ENCODE results near the gene COX4I2. TPM values are rescaled to one million over a fixed set of nuclear protein-coding genes. Genes with fewer than 3 reads are reported as not detected.

COX4I2 gene
- polyA plus RNA-seq, 1 experiment, result not detected

- POLR2A ChIA-PET, result no interaction called here
- TF ChIP-seq CTCF (IDR thresholded peaks at IDR 0.05; ENCODE audit: insufficient read depth, low read depth, low read length), result no peak
- H3K27me3 ChIP-seq (ENCODE audit: control insufficient read depth, insufficient read depth, low read length), result no peaks in the 10 kb centered on the region
- H3K4me3 ChIP-seq (ENCODE audit: low read depth, low read length), result no peak overlapping the region
- CTCF ChIA-PET, result interaction anchor here (1.5 to 1.8 kb wide), 2 partner anchors 42 to 113 kb away, joined by 5 to 6 read pairs; no protein-coding TSS in a partner anchor
- peaks cover 4% of the 10 kb centered on the region for H3K36me3 ChIP-seq (ENCODE audit: control insufficient read depth, insufficient read depth, low read length)
- no peak for DNase-seq (ENCODE audit: low read depth)
Observed at GRCh38 chr20:31681769-31682168, 44.1 kb downstream of the COX4I2 start.

GRCh38 chr20:31682352-31682751 is 44.6 kb downstream of the COX4I2 start:
- H3K4me3 ChIP-seq (ENCODE audit: low read depth, low read length), result no peak overlapping the region
- ChIA-PET POLR2A (no interaction called here), CTCF (interaction anchor here (1.5 to 1.8 kb wide), 2 partner anchors 41 to 113 kb away, joined by 5 to 6 read pairs; no protein-coding TSS in a partner anchor)
- TF ChIP-seq CTCF (IDR thresholded peaks at IDR 0.05; ENCODE audit: insufficient read depth, low read depth, low read length), result no peak
- H3K36me3 ChIP-seq (ENCODE audit: control insufficient read depth, insufficient read depth, low read length), result peaks cover 4% of the 10 kb centered on the region
- DNase-seq (ENCODE audit: low read depth), result no peak
- no peaks in the 10 kb centered on the region for H3K27me3 ChIP-seq (ENCODE audit: control insufficient read depth, insufficient read depth, low read length)

GRCh38 chr20:31682927-31683326 is 45.2 kb downstream of the COX4I2 start:
- ChIA-PET POLR2A (no interaction called here), CTCF (interaction anchor here (1.5 to 1.8 kb wide), 2 partner anchors 41 to 114 kb away, joined by 5 to 6 read pairs; no protein-coding TSS in a partner anchor)
- no peaks in the 10 kb centered on the region for H3K27me3 ChIP-seq (ENCODE audit: control insufficient read depth, insufficient read depth, low read length)
- DNase-seq (ENCODE audit: low read depth), result no peak
- no peak overlapping the region for H3K4me3 ChIP-seq (ENCODE audit: low read depth, low read length)
- peaks cover 4% of the 10 kb centered on the region for H3K36me3 ChIP-seq (ENCODE audit: control insufficient read depth, insufficient read depth, low read length)
- no peak for TF ChIP-seq CTCF (IDR thresholded peaks at IDR 0.05; ENCODE audit: insufficient read depth, low read depth, low read length)

- no peak for DNase-seq (ENCODE audit: low read depth)
- no peak for TF ChIP-seq CTCF (IDR thresholded peaks at IDR 0.05; ENCODE audit: insufficient read depth, low read depth, low read length)
- ChIA-PET POLR2A (interaction anchor here (0.6 kb wide), 1 partner anchor 77 kb away, joined by 12 read pairs; no protein-coding TSS in a partner anchor), CTCF (interaction anchor here (0.8 to 2.2 kb wide), 7 partner anchors 9 to 121 kb away, joined by 3 to 9 read pairs (median 3); no protein-coding TSS in a partner anchor)
- Histone ChIP-seq H3K36me3 (ENCODE audit: control insufficient read depth, insufficient read depth, low read length) (peaks cover 2% of the 10 kb centered on the region; the same call in 1 of the 2 replicates), H3K4me3 (ENCODE audit: low read depth, low read length) (no peak overlapping the region), H3K27me3 (ENCODE audit: control insufficient read depth, insufficient read depth, low read length) (no peaks in the 10 kb centered on the region)
Observed at GRCh38 chr20:31684153-31685015, 46.7 kb downstream of the COX4I2 start.

GRCh38 chr20:31685853-31686643 is 48.3 kb downstream of the COX4I2 start:
- CTCF ChIA-PET, result interaction anchor here (0.6 to 1.4 kb wide), 3 partner anchors 13 to 38 kb away, joined by 3 to 6 read pairs (median 3); no protein-coding TSS in a partner anchor
- no peak overlapping the region for H3K4me3 ChIP-seq (ENCODE audit: low read depth, low read length)
- DNase-seq (ENCODE audit: low read depth), result no peak
- TF ChIP-seq CTCF (IDR thresholded peaks at IDR 0.05; ENCODE audit: insufficient read depth, low read depth, low read length), result no peak
- POLR2A ChIA-PET, result no interaction called here
- H3K27me3 ChIP-seq (ENCODE audit: control insufficient read depth, insufficient read depth, low read length), result no peaks in the 10 kb centered on the region
- peaks cover 2% of the 10 kb centered on the region; the same call in 1 of the 2 replicates for H3K36me3 ChIP-seq (ENCODE audit: control insufficient read depth, insufficient read depth, low read length)
